Caco-2 (cell line): ENCODE results near the gene TMTC2. TPM values are rescaled to one million over a fixed set of nuclear protein-coding genes. Genes with fewer than 3 reads are reported as not detected.

Experiments
- BruUV-seq: library from RNA; stranded (reverse); fragments of 400-500 nt; replicated peaks from 2 replicates; lab custom pipeline; 2021; lab: Mats Ljungman, UMichigan
- CTCF ChIA-PET: fragments of 300-600 bp; sonication (Branson Sonifier 250); formaldehyde crosslinking; loops from one replicate; lab custom pipeline; 2022; ENCODE audit warnings: antibody characterized with exemption; lab: Charles Lee
- POLR2A ChIA-PET: fragments of 300-600 bp; sonication (Branson Sonifier 250); formaldehyde crosslinking; loops from one replicate; lab custom pipeline; 2022; ENCODE audit warnings: antibody characterized with exemption; lab: Charles Lee
- DNase-seq, 2 experiments: peaks; one replicate each; pipeline versions ENCODE4 v3.0.0 to v3.0.0-alpha.2; 2020 to 2022
- H3K27me3 ChIP-seq: replicated peaks from 2 replicates; pipeline ENCODE4 v1.6.0; 2011; ENCODE audit warnings: low read length; ENCODE audit not compliant: control insufficient read depth, insufficient read depth
- H3K36me3 ChIP-seq: 2 replicates; pipeline ENCODE4 v1.5.1; 2011; ENCODE audit warnings: low read length; ENCODE audit not compliant: control insufficient read depth, insufficient read depth
- H3K4me1 ChIP-seq: fragments of 250-450 bp; sonication (Bioruptor Pico); 2 replicates; pipeline ENCODE4 v1.5.1; 2020; ENCODE audit warnings: mild to moderate bottlenecking
- H3K4me3 ChIP-seq: 2 replicates; pipeline ENCODE4 v1.5.1; 2011; ENCODE audit warnings: low read depth, mild to moderate bottlenecking, control low read depth, low read length
- H3K9me3 ChIP-seq: fragments of 250-450 bp; sonication (Bioruptor Pico); 2 replicates; pipeline ENCODE4 v1.5.1; 2020; ENCODE audit warnings: mild to moderate bottlenecking, moderate library complexity
- H3K27ac Mint-ChIP-seq: one replicate; pipeline ENCODE4 v1.8.0; 2022; ENCODE audit warnings: mixed read lengths; ENCODE audit not compliant: unreplicated experiment
- H3K27me3 Mint-ChIP-seq: one replicate; pipeline ENCODE4 v1.8.0; 2022; ENCODE audit warnings: mixed read lengths; ENCODE audit not compliant: insufficient read depth, unreplicated experiment
- H3K36me3 Mint-ChIP-seq: one replicate; pipeline ENCODE4 v1.8.0; 2022; ENCODE audit warnings: mild to moderate bottlenecking, mixed read lengths; ENCODE audit not compliant: insufficient read depth, unreplicated experiment
- H3K4me1 Mint-ChIP-seq: one replicate; pipeline ENCODE4 v1.8.0; 2022; ENCODE audit warnings: low read depth, mixed read lengths; ENCODE audit not compliant: unreplicated experiment
- H3K4me3 Mint-ChIP-seq: one replicate; pipeline ENCODE4 v1.8.0; 2022; ENCODE audit warnings: mild to moderate bottlenecking, moderate library complexity, mixed read lengths; ENCODE audit not compliant: unreplicated experiment
- H3K9me3 Mint-ChIP-seq: one replicate; pipeline ENCODE4 v1.8.0; 2022; ENCODE audit warnings: mixed read lengths; ENCODE audit not compliant: unreplicated experiment
- CTCF ChIP-seq, 2 experiments: fragments of 200-600 bp in 1 of 2; IDR thresholded peaks; 1 replicate in 1 of 2; 2 replicates in 1 of 2; pipeline versions ENCODE4 v1.5.1 to v1.8.0; 2011 to 2022; ENCODE audit warnings: antibody characterized with exemption in 1 of 2, control low read depth in 1 of 2, inconsistent platforms in 1 of 2, low read depth in 1 of 2, low read length in 1 of 2, mild to moderate bottlenecking in 1 of 2, moderate library complexity in 1 of 2; ENCODE audit not compliant: insufficient read depth in 1 of 2, severe bottlenecking in 1 of 2, unreplicated experiment in 1 of 2
- intact Hi-C: fragments of 100-400 bp; cut with micrococcal nuclease; formaldehyde crosslinking; loops from one replicate; pipeline ENCODE4 v1.10.0; 2022; ENCODE audit not compliant: unreplicated experiment
- total RNA-seq: library from RNA; stranded (reverse); gene quantifications from 2 replicates; pipeline ENCODE4 v1.2.3, GENCODE V29; 2022

The TMTC2 gene
- total RNA-seq, 1 experiment from 2014 or later: 2.2 TPM

GRCh38 chr12:82896277-82896676, 209.6 kb downstream of the TMTC2 start:
- peaks cover 14% of the 10 kb centered on the region; the same call in 1 of the 2 replicates for H3K4me1 ChIP-seq
- no peak for DNase-seq
- H3K9me3 ChIP-seq: no peaks in the 10 kb centered on the region
- no peak for TF ChIP-seq CTCF (IDR thresholded peaks at IDR 0.05; ENCODE audit: insufficient read depth in 1 of 2, low read depth in 1 of 2, low read length in 1 of 2, severe bottlenecking in 1 of 2, unreplicated experiment in 1 of 2)
- H3K27me3 ChIP-seq: no peaks in the 10 kb centered on the region
- no peaks in the 10 kb centered on the region for H3K9me3 Mint-ChIP-seq
- no peaks in the 10 kb centered on the region for H3K36me3 Mint-ChIP-seq
- no TSS peak for BruUV-seq
- peaks cover 2% of the 10 kb centered on the region for H3K27me3 Mint-ChIP-seq
- CTCF ChIA-PET: no interaction called here
- POLR2A ChIA-PET: no interaction called here
- intact Hi-C loops: loop anchor here (5.0 to 10.0 kb wide), 3 partner anchors 189 to 926 kb away; partner anchors contain the start of gene TMTC2
- no peak overlapping the region for H3K4me3 ChIP-seq
- H3K4me3 Mint-ChIP-seq: no peak overlapping the region
- no peaks in the 10 kb centered on the region for H3K4me1 Mint-ChIP-seq
- no peak overlapping the region for H3K27ac Mint-ChIP-seq
- no peaks in the 10 kb centered on the region for H3K36me3 ChIP-seq

GRCh38 chr12:82896979-82897378, 210.3 kb downstream of the TMTC2 start:
- H3K4me1 Mint-ChIP-seq: no peaks in the 10 kb centered on the region
- intact Hi-C loops: loop anchor here (5.0 to 10.0 kb wide), 3 partner anchors 188 to 925 kb away; partner anchors contain the start of gene TMTC2
- CTCF ChIA-PET: interaction anchor here (0.6 kb wide), 1 partner anchor 33 kb away, joined by 3 read pairs; no protein-coding TSS in a partner anchor

DNA sequence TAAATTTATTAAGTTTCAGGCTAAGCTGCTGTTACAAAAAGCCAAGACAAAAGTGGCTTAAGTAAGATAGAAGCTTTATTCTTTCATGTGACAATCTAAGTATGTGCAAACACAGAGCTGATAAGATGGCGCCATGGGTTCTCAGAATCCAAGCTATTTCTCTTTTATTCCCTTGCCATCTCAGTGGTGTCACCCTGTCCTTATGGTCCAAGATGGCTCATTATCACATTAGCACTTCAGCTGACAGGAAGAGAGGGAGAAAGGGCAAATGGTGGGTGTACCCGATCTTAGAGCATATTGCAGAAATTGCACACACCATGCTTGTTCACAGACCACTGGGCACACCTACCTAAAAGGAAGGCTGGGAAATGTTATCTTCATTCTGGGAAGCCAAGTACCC, 211.7 kb downstream of the TMTC2 start:
- Mint-ChIP-seq H3K9me3 (no peaks in the 10 kb centered on the region), H3K27me3 (no peaks in the 10 kb centered on the region), H3K4me3 (no peak overlapping the region), H3K36me3 (no peaks in the 10 kb centered on the region), H3K27ac (no peak overlapping the region), H3K4me1 (no peaks in the 10 kb centered on the region)
- DNase-seq: no peak
- no peaks in the 10 kb centered on the region for H3K9me3 ChIP-seq
- no peak for TF ChIP-seq CTCF (IDR thresholded peaks at IDR 0.05; ENCODE audit: insufficient read depth in 1 of 2, low read depth in 1 of 2, low read length in 1 of 2, severe bottlenecking in 1 of 2, unreplicated experiment in 1 of 2)
- ChIA-PET CTCF (interaction anchor here (0.6 kb wide), 1 partner anchor 117 kb away, joined by 3 read pairs; no protein-coding TSS in a partner anchor), POLR2A (no interaction called here)
- no peaks in the 10 kb centered on the region for H3K36me3 ChIP-seq
- no TSS peak for BruUV-seq
- peaks cover 14% of the 10 kb centered on the region; the same call in 1 of the 2 replicates for H3K4me1 ChIP-seq
- no peaks in the 10 kb centered on the region for H3K27me3 ChIP-seq
- H3K4me3 ChIP-seq: no peak overlapping the region
- intact Hi-C loops: loop anchor here (5.0 to 10.0 kb wide), 3 partner anchors 186 to 924 kb away; partner anchors contain the start of gene TMTC2

More at GRCh38 chr12:82896979-82897378, 210.3 kb downstream of the TMTC2 start:
- peaks cover 14% of the 10 kb centered on the region; the same call in 1 of the 2 replicates for H3K4me1 ChIP-seq
- H3K36me3 Mint-ChIP-seq: no peaks in the 10 kb centered on the region
- peaks cover 2% of the 10 kb centered on the region for H3K27me3 Mint-ChIP-seq
- no peaks in the 10 kb centered on the region for H3K9me3 Mint-ChIP-seq
- no peaks in the 10 kb centered on the region for H3K36me3 ChIP-seq
- H3K27ac Mint-ChIP-seq: no peak overlapping the region
- no peak overlapping the region for H3K4me3 ChIP-seq
- BruUV-seq: no TSS peak
- DNase-seq: peak in 1 of 2 experiments; percentile 12
- H3K27me3 ChIP-seq: no peaks in the 10 kb centered on the region
- no peak for TF ChIP-seq CTCF (IDR thresholded peaks at IDR 0.05; ENCODE audit: insufficient read depth in 1 of 2, low read depth in 1 of 2, low read length in 1 of 2, severe bottlenecking in 1 of 2, unreplicated experiment in 1 of 2)
- H3K9me3 ChIP-seq: no peaks in the 10 kb centered on the region
- no peak overlapping the region for H3K4me3 Mint-ChIP-seq
- POLR2A ChIA-PET: no interaction called here
